ENCODE results near the gene GALNT9. TPM values are rescaled to one million over a fixed set of nuclear protein-coding genes. Genes with fewer than 3 reads are reported as not detected.

Gene GALNT9
- polyA plus RNA-seq, 1 donor from 2014 or later: 13.5 TPM

GRCh38 chr12:132148368-132149045 lies 180.9 kb downstream of the GALNT9 start:
- H3K79me2 ChIP-seq (replicated peaks; ENCODE audit: insufficient read depth, low read length): peaks cover 14% of the 10 kb centered on the region
- no peaks in the 10 kb centered on the region for H3K27me3 ChIP-seq (ENCODE audit: insufficient read depth, low read depth, low read length)
- TF ChIP-seq EP300 (conservative IDR thresholded peaks at IDR 0.05; ENCODE audit: poor library complexity, severe bottlenecking): no peak
- TF ChIP-seq TAF1 (IDR thresholded peaks at IDR 0.05; ENCODE audit: low read depth): no peak
- no peak for TF ChIP-seq RAD21 (conservative IDR thresholded peaks at IDR 0.05)
- TF ChIP-seq POLR2AphosphoS5 (IDR thresholded peaks at IDR 0.05): no peak
- no peak for TF ChIP-seq MXI1 (conservative IDR thresholded peaks at IDR 0.05; ENCODE audit: poor library complexity, severe bottlenecking)
- no peak for TF ChIP-seq CTCF (IDR thresholded peaks at IDR 0.05; ENCODE audit: poor library complexity, severe bottlenecking)
- TF ChIP-seq EZH2 (IDR thresholded peaks at IDR 0.05; ENCODE audit: borderline replicate concordance, insufficient read depth, low read length, poor library complexity, severe bottlenecking): no peak
- no peak for TF ChIP-seq SMC3 (conservative IDR thresholded peaks at IDR 0.05; ENCODE audit: poor library complexity)
- TF ChIP-seq, protein P1, sequence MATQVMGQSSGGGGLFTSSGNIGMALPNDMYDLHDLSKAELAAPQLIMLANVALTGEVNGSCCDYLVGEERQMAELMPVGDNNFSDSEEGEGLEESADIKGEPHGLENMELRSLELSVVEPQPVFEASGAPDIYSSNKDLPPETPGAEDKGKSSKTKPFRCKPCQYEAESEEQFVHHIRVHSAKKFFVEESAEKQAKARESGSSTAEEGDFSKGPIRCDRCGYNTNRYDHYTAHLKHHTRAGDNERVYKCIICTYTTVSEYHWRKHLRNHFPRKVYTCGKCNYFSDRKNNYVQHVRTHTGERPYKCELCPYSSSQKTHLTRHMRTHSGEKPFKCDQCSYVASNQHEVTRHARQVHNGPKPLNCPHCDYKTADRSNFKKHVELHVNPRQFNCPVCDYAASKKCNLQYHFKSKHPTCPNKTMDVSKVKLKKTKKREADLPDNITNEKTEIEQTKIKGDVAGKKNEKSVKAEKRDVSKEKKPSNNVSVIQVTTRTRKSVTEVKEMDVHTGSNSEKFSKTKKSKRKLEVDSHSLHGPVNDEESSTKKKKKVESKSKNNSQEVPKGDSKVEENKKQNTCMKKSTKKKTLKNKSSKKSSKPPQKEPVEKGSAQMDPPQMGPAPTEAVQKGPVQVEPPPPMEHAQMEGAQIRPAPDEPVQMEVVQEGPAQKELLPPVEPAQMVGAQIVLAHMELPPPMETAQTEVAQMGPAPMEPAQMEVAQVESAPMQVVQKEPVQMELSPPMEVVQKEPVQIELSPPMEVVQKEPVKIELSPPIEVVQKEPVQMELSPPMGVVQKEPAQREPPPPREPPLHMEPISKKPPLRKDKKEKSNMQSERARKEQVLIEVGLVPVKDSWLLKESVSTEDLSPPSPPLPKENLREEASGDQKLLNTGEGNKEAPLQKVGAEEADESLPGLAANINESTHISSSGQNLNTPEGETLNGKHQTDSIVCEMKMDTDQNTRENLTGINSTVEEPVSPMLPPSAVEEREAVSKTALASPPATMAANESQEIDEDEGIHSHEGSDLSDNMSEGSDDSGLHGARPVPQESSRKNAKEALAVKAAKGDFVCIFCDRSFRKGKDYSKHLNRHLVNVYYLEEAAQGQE (IDR thresholded peaks at IDR 0.05; ENCODE audit: borderline replicate concordance): no peak
- no peaks in the 10 kb centered on the region for H3F3A ChIP-seq (ENCODE audit: insufficient read depth, low read length, poor library complexity, severe bottlenecking)
- no peak overlapping the region for H2AFZ ChIP-seq (ENCODE audit: low read depth, low read length)
- H3K9me2 ChIP-seq (ENCODE audit: insufficient read depth, low read length): no peaks in the 10 kb centered on the region
- no peaks in the 10 kb centered on the region for H3K9me3 ChIP-seq (ENCODE audit: low read length)
- H3K36me3 ChIP-seq (ENCODE audit: insufficient read depth, low read length): no peaks in the 10 kb centered on the region
- H3K27ac ChIP-seq (ENCODE audit: low read length): no peak overlapping the region
- H4K20me1 ChIP-seq (ENCODE audit: insufficient read depth): no peaks in the 10 kb centered on the region
- no peak overlapping the region for H3K4me3 ChIP-seq (ENCODE audit: low read length)
- no peak overlapping the region for H3K9ac ChIP-seq (ENCODE audit: low read length)
- H3K4me2 ChIP-seq (ENCODE audit: low read length): no peak overlapping the region

DNA sequence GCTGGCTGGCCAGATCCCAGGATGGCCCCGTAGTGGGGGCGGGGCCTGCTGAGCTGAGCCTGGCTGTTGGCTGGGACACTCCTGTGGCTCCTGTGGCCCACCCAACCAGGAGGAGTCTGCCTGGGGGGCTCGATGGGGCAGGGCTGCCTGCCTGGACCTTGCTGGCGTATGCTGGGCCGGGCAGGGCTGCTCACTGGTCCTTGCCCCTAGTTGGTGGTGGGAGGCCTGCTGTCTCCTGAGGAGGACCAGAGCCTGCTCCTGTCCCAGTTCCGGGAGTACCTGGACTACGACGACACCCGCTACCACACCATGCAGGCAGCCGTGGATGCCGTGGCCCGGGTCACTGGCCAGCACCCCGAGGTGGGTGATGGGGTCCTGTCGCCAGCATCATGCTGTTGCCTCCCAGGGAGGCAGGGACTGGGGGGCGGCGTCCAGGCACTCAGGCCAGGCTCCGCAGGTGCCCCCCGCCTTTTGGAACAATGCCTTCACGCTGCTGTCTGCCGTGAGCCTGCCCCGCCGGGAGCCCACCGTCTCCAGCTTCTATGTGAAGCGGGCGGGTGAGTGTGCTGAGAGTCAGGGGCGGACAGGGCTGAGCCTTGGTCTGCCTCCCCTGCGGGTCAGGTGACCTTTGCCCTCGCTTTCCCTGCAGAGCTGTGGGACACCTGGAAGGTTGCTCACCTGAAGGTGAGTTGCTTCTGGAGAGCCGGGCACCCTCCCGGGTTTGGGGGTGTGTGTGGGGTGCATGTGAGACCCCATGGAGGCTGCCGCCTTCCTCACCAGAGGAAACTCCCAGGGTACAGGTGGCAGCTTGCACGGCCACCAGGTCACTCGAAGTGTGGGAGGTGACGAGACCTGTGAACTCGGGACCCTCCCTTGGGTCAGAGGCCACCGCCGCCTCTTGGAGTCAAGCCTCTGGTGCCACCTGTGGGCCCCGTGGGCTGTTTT lies 181.7 kb downstream of the GALNT9 start:
- H3K9me2 ChIP-seq (ENCODE audit: insufficient read depth, low read length): no peaks in the 10 kb centered on the region
- no peaks in the 10 kb centered on the region for H3K27me3 ChIP-seq (ENCODE audit: insufficient read depth, low read depth, low read length)
- H3K36me3 ChIP-seq (ENCODE audit: insufficient read depth, low read length): no peaks in the 10 kb centered on the region
- H3F3A ChIP-seq (ENCODE audit: insufficient read depth, low read length, poor library complexity, severe bottlenecking): no peaks in the 10 kb centered on the region
- no peak overlapping the region for H3K27ac ChIP-seq (ENCODE audit: low read length)
- peaks cover 19% of the 10 kb centered on the region for H3K79me2 ChIP-seq (replicated peaks; ENCODE audit: insufficient read depth, low read length)
- H2AFZ ChIP-seq (ENCODE audit: low read depth, low read length): no peak overlapping the region
- H3K4me3 ChIP-seq (ENCODE audit: low read length): no peak overlapping the region
- H3K4me2 ChIP-seq (ENCODE audit: low read length): no peak overlapping the region
- no peaks in the 10 kb centered on the region for H3K9me3 ChIP-seq (ENCODE audit: low read length)
- no peaks in the 10 kb centered on the region for H4K20me1 ChIP-seq (ENCODE audit: insufficient read depth)
- TF ChIP-seq POLR2AphosphoS5 (IDR thresholded peaks at IDR 0.05) (no peak), EP300 (conservative IDR thresholded peaks at IDR 0.05; ENCODE audit: poor library complexity, severe bottlenecking) (no peak), EZH2 (IDR thresholded peaks at IDR 0.05; ENCODE audit: borderline replicate concordance, insufficient read depth, low read length, poor library complexity, severe bottlenecking) (no peak), TAF1 (IDR thresholded peaks at IDR 0.05; ENCODE audit: low read depth) (no peak), RAD21 (conservative IDR thresholded peaks at IDR 0.05) (no peak), CTCF (IDR thresholded peaks at IDR 0.05; ENCODE audit: poor library complexity, severe bottlenecking) (no peak), SMC3 (conservative IDR thresholded peaks at IDR 0.05; ENCODE audit: poor library complexity) (no peak), MXI1 (conservative IDR thresholded peaks at IDR 0.05; ENCODE audit: poor library complexity, severe bottlenecking) (no peak)
- TF ChIP-seq, protein P1 (IDR thresholded peaks at IDR 0.05; ENCODE audit: borderline replicate concordance): no peak
- H3K9ac ChIP-seq (ENCODE audit: low read length): no peak overlapping the region
